Ishikawa (cell line): ENCODE results near the gene TSPAN9.

Experiments used
- CEBPB ChIP-seq: IDR thresholded peaks from 2 replicates; pipeline ENCODE4 v1.6.1; 2012
- CREB1 ChIP-seq: IDR thresholded peaks from 2 replicates; pipeline ENCODE4 v1.6.1; 2012; ENCODE audit warnings: low read depth
- EGR1 ChIP-seq: IDR thresholded peaks from 2 replicates; pipeline ENCODE4 v1.6.1; 2012
- EP300 ChIP-seq: IDR thresholded peaks from 2 replicates; pipeline ENCODE4 v1.6.1; 2012; ENCODE audit warnings: borderline replicate concordance
- FOXM1 ChIP-seq: IDR thresholded peaks from 2 replicates; pipeline ENCODE4 v1.6.1; 2012; ENCODE audit warnings: low read depth, borderline replicate concordance
- RAD21 ChIP-seq: IDR thresholded peaks from 2 replicates; pipeline ENCODE4 v1.6.1; 2012; ENCODE audit warnings: low read depth
- TAF1 ChIP-seq: IDR thresholded peaks from 2 replicates; pipeline ENCODE4 v1.6.1; 2012; ENCODE audit warnings: low read depth, mild to moderate bottlenecking
- TEAD4 ChIP-seq: IDR thresholded peaks from 2 replicates; pipeline ENCODE4 v1.6.1; 2012
- YY1 ChIP-seq: IDR thresholded peaks from 2 replicates; pipeline ENCODE4 v1.6.1; 2012; ENCODE audit warnings: low read depth
- ZBTB7A ChIP-seq: IDR thresholded peaks from 2 replicates; pipeline ENCODE4 v1.6.1; 2012; ENCODE audit warnings: low read depth
- TF ChIP-seq, protein P1 (sequence below): IDR thresholded peaks from 2 replicates; pipeline ENCODE4 v1.6.1; 2012; ENCODE audit warnings: low read depth, mild to moderate bottlenecking
- TF ChIP-seq, protein P2 (sequence below): IDR thresholded peaks from 2 replicates; pipeline ENCODE4 v1.6.1; 2012

DNA sequence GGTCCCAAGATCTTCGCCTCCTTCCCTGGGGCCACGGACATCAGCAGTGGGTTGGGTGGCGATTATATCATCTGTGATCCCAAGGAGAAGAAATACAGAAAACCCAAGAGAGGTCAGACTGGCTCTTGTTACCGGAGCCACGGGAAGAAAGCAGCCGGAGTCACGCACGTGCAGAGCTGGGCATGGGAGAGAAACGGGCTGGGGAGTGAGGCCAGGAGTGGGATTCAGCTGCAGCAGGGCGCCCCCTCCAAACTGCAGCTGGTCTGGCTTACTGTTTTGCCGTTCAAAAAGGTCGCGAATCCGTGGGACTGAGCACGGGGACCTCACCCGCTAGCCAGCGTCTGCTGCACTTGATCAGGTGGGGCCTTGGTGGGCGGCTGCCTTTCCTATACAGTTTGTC, 207.2 kb downstream of the TSPAN9 start:
- TF ChIP-seq CEBPB = no peak
- TF ChIP-seq EGR1 = no peak
- TF ChIP-seq, protein P1, sequence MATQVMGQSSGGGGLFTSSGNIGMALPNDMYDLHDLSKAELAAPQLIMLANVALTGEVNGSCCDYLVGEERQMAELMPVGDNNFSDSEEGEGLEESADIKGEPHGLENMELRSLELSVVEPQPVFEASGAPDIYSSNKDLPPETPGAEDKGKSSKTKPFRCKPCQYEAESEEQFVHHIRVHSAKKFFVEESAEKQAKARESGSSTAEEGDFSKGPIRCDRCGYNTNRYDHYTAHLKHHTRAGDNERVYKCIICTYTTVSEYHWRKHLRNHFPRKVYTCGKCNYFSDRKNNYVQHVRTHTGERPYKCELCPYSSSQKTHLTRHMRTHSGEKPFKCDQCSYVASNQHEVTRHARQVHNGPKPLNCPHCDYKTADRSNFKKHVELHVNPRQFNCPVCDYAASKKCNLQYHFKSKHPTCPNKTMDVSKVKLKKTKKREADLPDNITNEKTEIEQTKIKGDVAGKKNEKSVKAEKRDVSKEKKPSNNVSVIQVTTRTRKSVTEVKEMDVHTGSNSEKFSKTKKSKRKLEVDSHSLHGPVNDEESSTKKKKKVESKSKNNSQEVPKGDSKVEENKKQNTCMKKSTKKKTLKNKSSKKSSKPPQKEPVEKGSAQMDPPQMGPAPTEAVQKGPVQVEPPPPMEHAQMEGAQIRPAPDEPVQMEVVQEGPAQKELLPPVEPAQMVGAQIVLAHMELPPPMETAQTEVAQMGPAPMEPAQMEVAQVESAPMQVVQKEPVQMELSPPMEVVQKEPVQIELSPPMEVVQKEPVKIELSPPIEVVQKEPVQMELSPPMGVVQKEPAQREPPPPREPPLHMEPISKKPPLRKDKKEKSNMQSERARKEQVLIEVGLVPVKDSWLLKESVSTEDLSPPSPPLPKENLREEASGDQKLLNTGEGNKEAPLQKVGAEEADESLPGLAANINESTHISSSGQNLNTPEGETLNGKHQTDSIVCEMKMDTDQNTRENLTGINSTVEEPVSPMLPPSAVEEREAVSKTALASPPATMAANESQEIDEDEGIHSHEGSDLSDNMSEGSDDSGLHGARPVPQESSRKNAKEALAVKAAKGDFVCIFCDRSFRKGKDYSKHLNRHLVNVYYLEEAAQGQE = no peak
- TF ChIP-seq YY1 = no peak
- no peak for TF ChIP-seq EP300
- no peak for TF ChIP-seq TAF1
- TF ChIP-seq, protein P2, sequence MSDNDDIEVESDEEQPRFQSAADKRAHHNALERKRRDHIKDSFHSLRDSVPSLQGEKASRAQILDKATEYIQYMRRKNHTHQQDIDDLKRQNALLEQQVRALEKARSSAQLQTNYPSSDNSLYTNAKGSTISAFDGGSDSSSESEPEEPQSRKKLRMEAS = no peak
- no peak for TF ChIP-seq FOXM1
- TF ChIP-seq RAD21 = no peak
- TF ChIP-seq TEAD4 = no peak
- TF ChIP-seq CREB1 = no peak
- no peak for TF ChIP-seq ZBTB7A
